Lower leg skin (tissue), 4 donors: Measurements from ENCODE around the gene PHKG2. TPM values are rescaled to one million over a fixed set of nuclear protein-coding genes. Genes with fewer than 3 reads are reported as not detected.
A peak's percentile ranks its signal among the peaks of the same experiment; 100 is the strongest.

Experiments used
- DNase-seq, 2 donors: peaks; one replicate each; pipeline ENCODE4 v3.0.0-alpha.2; 2019; ENCODE audit warnings: low spot score in 2 of 2
- H3K4me3 ChIP-seq: fragments of 200-600 bp; sonication (generic); 2 replicates; pipeline ENCODE4 v1.5.1; 2017; ENCODE audit warnings: mild to moderate bottlenecking, low read depth; ENCODE audit not compliant: poor library complexity, severe bottlenecking
- POLR2A ChIP-seq, 2 donors: fragments of 450-650 bp; IDR thresholded peaks; one replicate each; pipeline ENCODE4 v1.6.1; 2016 to 2017; ENCODE audit warnings: antibody characterized with exemption in 2 of 2, mild to moderate bottlenecking in 1 of 2, moderate library complexity in 1 of 2
- WGBS, 2 donors: methylation state at CpG; one replicate each; pipeline ENCODE4 v1.1.5; 2018; 5-methylcytosine and 5-hydroxymethylcytosine counted together
- intact Hi-C: fragments of 100-400 bp; cut with DNase I; formaldehyde crosslinking; loops from one replicate; pipeline ENCODE4 v1.15.0; 2023; ENCODE audit warnings: low total_unique reads
- total RNA-seq, 4 donors: library from RNA; depleted of rRNA; stranded (reverse); fragments of >200 nt; gene quantifications; one replicate each; pipeline ENCODE4 v1.1.0, GENCODE V29; 2016
- TF ChIP-seq, protein P1 (sequence below), 3 donors: fragments of 450-650 bp; IDR thresholded peaks; one replicate each; pipeline ENCODE4 v1.5.1; 2016; ENCODE audit warnings: antibody characterized with exemption in 3 of 3, mild to moderate bottlenecking in 3 of 3, moderate library complexity in 2 of 3

PHKG2 gene
- total RNA-seq, 4 donors from 2014 or later: 20.6 to 39.5 (median 31.5) TPM

DNA sequence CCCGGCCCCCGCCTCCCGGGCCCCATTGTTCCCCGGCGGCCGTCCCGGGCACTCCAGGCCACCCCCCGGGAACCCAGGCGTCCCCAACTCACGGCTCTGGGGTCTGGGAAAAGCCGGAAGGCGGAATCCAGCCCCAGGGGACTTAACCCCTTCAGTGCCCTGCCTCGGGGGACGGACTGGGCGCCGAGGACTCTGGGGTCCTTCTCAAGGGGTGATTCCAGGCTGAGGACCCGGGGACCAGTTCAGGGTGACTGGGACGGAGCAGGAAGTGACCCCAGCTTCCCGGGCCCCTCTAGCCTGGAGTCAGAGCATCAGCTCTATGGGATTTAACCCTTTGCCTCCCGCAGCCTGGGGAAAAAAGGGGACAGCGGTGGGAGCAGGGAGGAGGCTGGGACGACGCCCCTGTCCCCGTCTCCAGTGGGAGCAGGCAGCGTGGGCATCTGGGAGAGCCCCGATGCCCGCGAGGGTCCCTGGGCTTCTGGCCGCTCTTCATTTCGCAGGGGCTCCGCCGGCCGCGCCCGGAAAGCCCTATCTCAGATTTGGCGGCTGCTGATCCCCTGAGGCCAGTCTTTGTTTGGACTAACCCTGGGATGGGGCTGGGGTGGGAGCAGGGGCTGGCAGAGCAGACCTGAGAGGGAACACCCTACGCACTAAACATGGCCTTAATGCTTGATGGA is 38.8 kb downstream of the PHKG2 start, which contains the start of gene ZNF629:
Gene ZNF629 (minus strand): TSS at position 270 of the 677 bp plus-strand sequence. CDS start 2,723 bp downstream, outside the sequence.
- no peak for TF ChIP-seq POLR2A (IDR thresholded peaks at IDR 0.05)
- TF ChIP-seq, protein P1, sequence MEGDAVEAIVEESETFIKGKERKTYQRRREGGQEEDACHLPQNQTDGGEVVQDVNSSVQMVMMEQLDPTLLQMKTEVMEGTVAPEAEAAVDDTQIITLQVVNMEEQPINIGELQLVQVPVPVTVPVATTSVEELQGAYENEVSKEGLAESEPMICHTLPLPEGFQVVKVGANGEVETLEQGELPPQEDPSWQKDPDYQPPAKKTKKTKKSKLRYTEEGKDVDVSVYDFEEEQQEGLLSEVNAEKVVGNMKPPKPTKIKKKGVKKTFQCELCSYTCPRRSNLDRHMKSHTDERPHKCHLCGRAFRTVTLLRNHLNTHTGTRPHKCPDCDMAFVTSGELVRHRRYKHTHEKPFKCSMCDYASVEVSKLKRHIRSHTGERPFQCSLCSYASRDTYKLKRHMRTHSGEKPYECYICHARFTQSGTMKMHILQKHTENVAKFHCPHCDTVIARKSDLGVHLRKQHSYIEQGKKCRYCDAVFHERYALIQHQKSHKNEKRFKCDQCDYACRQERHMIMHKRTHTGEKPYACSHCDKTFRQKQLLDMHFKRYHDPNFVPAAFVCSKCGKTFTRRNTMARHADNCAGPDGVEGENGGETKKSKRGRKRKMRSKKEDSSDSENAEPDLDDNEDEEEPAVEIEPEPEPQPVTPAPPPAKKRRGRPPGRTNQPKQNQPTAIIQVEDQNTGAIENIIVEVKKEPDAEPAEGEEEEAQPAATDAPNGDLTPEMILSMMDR (IDR thresholded peaks at IDR 0.05): no peak
- peak; percentile 62 to 92 for DNase-seq
- intact Hi-C loops: no loop called here
- 0 to 2% methylated on average over 9 to 25 of the region's 37 CpGs for WGBS, 2 donors
- H3K4me3 ChIP-seq: peak within 1 kb of the TSS; percentile 88

DNA sequence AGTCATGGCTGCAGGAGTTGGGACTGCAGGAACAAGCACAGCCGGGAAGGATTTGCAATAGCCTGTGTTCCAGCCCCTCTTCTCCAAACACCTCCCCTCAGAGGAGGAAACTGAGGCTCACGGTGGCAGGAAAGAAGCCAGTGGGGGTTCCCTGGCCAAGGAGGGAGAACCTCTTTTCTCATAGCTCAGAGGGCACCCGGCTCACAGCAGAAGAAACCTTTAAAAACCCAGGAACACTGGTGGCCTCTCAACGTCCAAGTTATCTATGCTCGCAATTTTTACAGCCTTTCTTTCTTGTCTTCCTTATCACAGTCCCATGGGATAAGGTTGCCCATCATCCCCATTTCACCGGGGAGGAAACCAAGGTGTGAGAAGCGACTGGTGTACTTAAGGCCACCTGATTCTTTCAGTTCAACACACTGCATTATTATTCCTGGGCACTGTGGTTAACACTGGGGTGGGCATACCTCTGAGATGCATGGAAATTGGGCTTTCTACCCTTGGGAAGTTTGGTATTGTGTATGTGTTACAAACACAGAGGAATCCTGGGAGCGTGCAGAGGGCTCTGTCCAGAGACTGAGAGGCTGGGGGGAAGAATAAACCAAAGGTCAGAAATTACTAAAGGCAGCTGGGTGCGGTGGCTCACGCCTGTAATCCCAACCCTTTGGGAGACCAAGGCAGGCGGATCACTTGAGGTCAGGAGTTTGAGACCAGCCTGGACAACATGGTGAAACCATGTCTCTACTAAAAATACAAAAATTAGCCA is 39.6 kb downstream of the PHKG2 start:
- 42 to 45% methylated on average over 11 of the region's 11 CpGs for WGBS, 2 donors
- no peak for DNase-seq
- TF ChIP-seq, protein P1 (IDR thresholded peaks at IDR 0.05): no peak
- no peak for TF ChIP-seq POLR2A (IDR thresholded peaks at IDR 0.05)
- peak overlapping the region; percentile 88 for H3K4me3 ChIP-seq
- intact Hi-C loops: no loop called here

DNA sequence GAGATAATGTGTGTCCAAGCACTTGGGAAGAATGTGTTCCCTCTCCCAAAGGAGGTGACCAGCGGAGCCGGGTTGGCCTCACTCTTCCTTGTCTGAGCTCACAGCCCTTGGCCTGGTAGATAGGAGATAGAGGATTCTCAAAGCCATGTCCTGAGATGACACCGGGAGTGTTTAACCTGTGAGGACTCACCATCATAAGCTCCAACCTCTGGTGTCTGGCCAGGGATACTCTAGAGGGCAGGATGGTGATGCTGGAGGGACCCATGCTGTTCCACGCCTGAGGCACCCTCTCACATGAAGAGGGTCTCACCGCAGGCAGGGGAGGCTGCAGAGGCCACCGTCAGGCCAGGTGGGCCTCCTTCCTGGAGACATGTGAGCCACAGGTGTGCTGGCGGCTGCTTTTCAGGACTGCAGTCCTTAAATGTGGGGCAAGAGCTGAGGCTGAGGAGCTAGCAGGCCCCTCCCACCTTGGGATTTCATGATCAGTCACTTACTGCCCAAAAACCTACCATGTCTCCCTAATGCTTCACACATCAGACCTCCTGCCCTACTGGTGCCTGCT is 45.4 kb downstream of the PHKG2 start:
- H3K4me3 ChIP-seq: no peak overlapping the region
- WGBS, 2 donors: 89 to 90% methylated on average over 7 of the region's 7 CpGs
- intact Hi-C loops: no loop called here
- TF ChIP-seq, protein P1 (IDR thresholded peaks at IDR 0.05): no peak
- TF ChIP-seq POLR2A (IDR thresholded peaks at IDR 0.05): no peak
- DNase-seq: no peak

DNA sequence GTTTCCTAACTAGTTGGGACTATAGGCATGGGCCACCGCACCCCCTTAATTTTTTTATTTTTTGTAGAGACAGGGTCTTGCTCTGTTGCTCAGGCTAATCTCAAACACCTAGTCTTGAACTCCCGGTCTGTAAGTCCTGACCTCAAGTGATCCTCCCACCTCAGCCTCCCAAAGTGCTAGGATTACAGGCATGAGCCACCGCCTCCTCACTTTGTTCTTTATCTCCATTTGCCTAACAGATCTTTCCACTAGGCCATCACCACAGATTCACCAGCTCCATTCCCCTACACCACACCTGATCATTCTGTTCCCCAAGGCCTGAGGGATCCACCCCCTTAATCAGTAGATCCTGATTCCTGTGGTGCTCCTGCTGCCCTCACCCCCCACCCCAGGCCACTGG is 46.4 kb downstream of the PHKG2 start:
- no peak for DNase-seq
- TF ChIP-seq, protein P1 (IDR thresholded peaks at IDR 0.05): no peak
- no peak for TF ChIP-seq POLR2A (IDR thresholded peaks at IDR 0.05)
- intact Hi-C loops: no loop called here
- WGBS, 2 donors: 88 to 99% methylated on average over 3 of the region's 3 CpGs
- no peak overlapping the region for H3K4me3 ChIP-seq

DNA sequence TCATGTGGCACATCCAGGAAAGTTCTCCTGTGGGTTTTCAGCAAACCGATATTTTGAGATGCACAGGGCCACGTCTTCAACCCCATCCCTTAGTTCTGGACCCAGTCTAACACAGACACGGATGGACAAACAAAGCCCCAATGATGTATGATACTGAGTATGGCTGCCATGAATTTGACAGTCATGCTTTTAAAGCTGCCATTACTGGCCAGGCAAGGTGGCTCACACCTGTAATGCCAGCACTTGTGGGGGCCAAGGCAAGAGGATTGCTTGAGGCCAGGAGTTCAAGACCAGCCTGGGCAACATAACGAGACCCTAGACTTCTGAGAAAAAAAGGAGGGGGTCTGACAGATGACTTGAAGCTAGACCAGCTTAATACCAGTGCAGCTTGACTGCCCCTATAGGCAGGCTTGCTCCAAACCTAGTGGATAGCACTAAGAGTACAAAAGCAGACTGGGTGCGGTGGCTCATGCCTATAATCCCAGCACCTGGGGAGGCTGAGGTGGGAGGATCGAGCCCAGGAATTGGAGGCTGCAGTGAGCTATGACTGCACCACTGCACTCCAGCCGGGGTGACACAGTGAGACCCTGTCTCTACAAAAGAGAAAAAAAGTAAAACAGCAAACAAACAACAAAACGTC is 49.6 kb downstream of the PHKG2 start:
- 74 to 76% methylated on average over 8 of the region's 8 CpGs for WGBS, 2 donors

More for the DNA sequence above, 49.6 kb downstream of the PHKG2 start:
- TF ChIP-seq, protein P1 (IDR thresholded peaks at IDR 0.05): no peak
- TF ChIP-seq POLR2A (IDR thresholded peaks at IDR 0.05): no peak
- H3K4me3 ChIP-seq: no peak overlapping the region
- no peak for DNase-seq
- intact Hi-C loops: no loop called here

Other genes starting within 250 kb of the PHKG2 start
- gene ZNF768, start 221.9 kb upstream of the PHKG2 start, total RNA-seq: 10 to 100 TPM; 31.1 to 43.5 (median 41.0) TPM
- gene ZNF747, start 213.6 kb upstream of the PHKG2 start, total RNA-seq: 10 to 100 TPM in 3 of 4 donors, 1 to 10 TPM in 1; 9.9 to 23.7 (median 19.6) TPM
- 10 to 100 TPM in 3 of 4 donors, 1 to 10 TPM in 1; 8.3 to 12.0 (median 10.3) TPM for gene ZNF764, start 190.1 kb upstream of the PHKG2 start, total RNA-seq
- 10 to 100 TPM; 11.9 to 22.5 (median 16.0) TPM for gene ZNF688, start 176.7 kb upstream of the PHKG2 start, total RNA-seq
- 10 to 100 TPM in 2 of 4 donors, 1 to 10 TPM in 2; 9.5 to 19.2 (median 10.4) TPM for gene ZNF785, start 162.7 kb upstream of the PHKG2 start, total RNA-seq
- 1 to 10 TPM; 3.2 to 9.1 (median 6.7) TPM for gene ZNF689, start 138.0 kb upstream of the PHKG2 start, total RNA-seq
- gene PRR14, start 97.5 kb upstream of the PHKG2 start, total RNA-seq: 10 to 100 TPM; 23.8 to 67.5 (median 37.1) TPM
- gene FBRS, start 90.0 kb upstream of the PHKG2 start, total RNA-seq: 100 to 1,000 TPM in 1 of 4 donors, 10 to 100 TPM in 3; 51.0 to 103 (median 58.3) TPM
- 10 to 100 TPM; 21.7 to 44.0 (median 33.7) TPM for gene SRCAP, start 49.3 kb upstream of the PHKG2 start, total RNA-seq
- 1 to 10 TPM; 1.2 to 4.1 (median 2.6) TPM for gene CFAP119, start 13.6 kb downstream of the PHKG2 start, total RNA-seq
- 100 to 1,000 TPM in 1 of 4 donors, 10 to 100 TPM in 3; 82.2 to 112 (median 92.9) TPM for gene RNF40, start 13.9 kb downstream of the PHKG2 start, total RNA-seq
- gene ZNF629, start 38.8 kb downstream of the PHKG2 start, total RNA-seq: 10 to 100 TPM; 10.9 to 18.1 (median 16.0) TPM
- gene BCL7C, start 145.7 kb downstream of the PHKG2 start, total RNA-seq: 10 to 100 TPM; 43.1 to 79.1 (median 63.0) TPM
- 1 to 10 TPM in 2 of 4 donors, under 1 TPM in 1, not detected in 1; 0.80 to 3.0 (median 2.5) TPM for gene CTF1, start 148.2 kb downstream of the PHKG2 start, total RNA-seq
- gene FBXL19, start 175.1 kb downstream of the PHKG2 start, total RNA-seq: 10 to 100 TPM; 17.7 to 25.1 (median 22.1) TPM
- gene ORAI3, start 200.6 kb downstream of the PHKG2 start, total RNA-seq: 10 to 100 TPM; 22.9 to 37.7 (median 34.6) TPM
- 10 to 100 TPM in 3 of 4 donors, 1 to 10 TPM in 1; 9.2 to 22.4 (median 10.7) TPM for gene SETD1A, start 209.3 kb downstream of the PHKG2 start, total RNA-seq
- gene HSD3B7, start 236.8 kb downstream of the PHKG2 start, total RNA-seq: 10 to 100 TPM; 12.4 to 29.8 (median 19.0) TPM